HG03575 (cell line): ENCODE measurements around the gene GOLGA5.

ENCODE experiments used
- ATAC-seq: cut with Tn5 transposase; IDR thresholded peaks from one replicate; pipeline ENCODE4 v1.9.1; 2021; ENCODE audit not compliant: unreplicated experiment, insufficient number of reproducible peaks, low FRiP score; ENCODE audit errors: extremely low read depth

Gene GOLGA5

GRCh38 chr14:92866181-92866752 lies 72.2 kb downstream of the GOLGA5 start:
- no peak for ATAC-seq

- ATAC-seq, result no peak
Observed at GRCh38 chr14:92866901-92867865, 73.1 kb downstream of the GOLGA5 start.

- no peak for ATAC-seq
Observed at GRCh38 chr14:92874962-92875661, 81.0 kb downstream of the GOLGA5 start.

- no peak for ATAC-seq
Observed at GRCh38 chr14:92877757-92878431, 83.8 kb downstream of the GOLGA5 start.

GRCh38 chr14:92880351-92880750 lies 86.2 kb downstream of the GOLGA5 start:
- no peak for ATAC-seq

GRCh38 chr14:92880851-92881250 lies 86.7 kb downstream of the GOLGA5 start:
- ATAC-seq, result no peak

GRCh38 chr14:92883066-92883465 lies 89.0 kb downstream of the GOLGA5 start:
- ATAC-seq, result no peak

GRCh38 chr14:92884410-92884809 lies 90.3 kb downstream of the GOLGA5 start:
- ATAC-seq, result no peak

GRCh38 chr14:92885279-92886061 lies 91.4 kb downstream of the GOLGA5 start:
- ATAC-seq, result no peak

- ATAC-seq, result no peak
Observed at GRCh38 chr14:92886337-92886736, 92.2 kb downstream of the GOLGA5 start.

- ATAC-seq, result no peak
Observed at GRCh38 chr14:92887157-92887556, 93.1 kb downstream of the GOLGA5 start.

GRCh38 chr14:92888896-92889295 lies 94.8 kb downstream of the GOLGA5 start:
- no peak for ATAC-seq
